ENCODE data around the gene CD93. TPM values are rescaled to one million over a fixed set of nuclear protein-coding genes. Genes with fewer than 3 reads are reported as not detected.

Gene CD93
- total and polyA plus RNA-seq, 2 donors from 2014 or later: 9.9 to 104 TPM

DNA sequence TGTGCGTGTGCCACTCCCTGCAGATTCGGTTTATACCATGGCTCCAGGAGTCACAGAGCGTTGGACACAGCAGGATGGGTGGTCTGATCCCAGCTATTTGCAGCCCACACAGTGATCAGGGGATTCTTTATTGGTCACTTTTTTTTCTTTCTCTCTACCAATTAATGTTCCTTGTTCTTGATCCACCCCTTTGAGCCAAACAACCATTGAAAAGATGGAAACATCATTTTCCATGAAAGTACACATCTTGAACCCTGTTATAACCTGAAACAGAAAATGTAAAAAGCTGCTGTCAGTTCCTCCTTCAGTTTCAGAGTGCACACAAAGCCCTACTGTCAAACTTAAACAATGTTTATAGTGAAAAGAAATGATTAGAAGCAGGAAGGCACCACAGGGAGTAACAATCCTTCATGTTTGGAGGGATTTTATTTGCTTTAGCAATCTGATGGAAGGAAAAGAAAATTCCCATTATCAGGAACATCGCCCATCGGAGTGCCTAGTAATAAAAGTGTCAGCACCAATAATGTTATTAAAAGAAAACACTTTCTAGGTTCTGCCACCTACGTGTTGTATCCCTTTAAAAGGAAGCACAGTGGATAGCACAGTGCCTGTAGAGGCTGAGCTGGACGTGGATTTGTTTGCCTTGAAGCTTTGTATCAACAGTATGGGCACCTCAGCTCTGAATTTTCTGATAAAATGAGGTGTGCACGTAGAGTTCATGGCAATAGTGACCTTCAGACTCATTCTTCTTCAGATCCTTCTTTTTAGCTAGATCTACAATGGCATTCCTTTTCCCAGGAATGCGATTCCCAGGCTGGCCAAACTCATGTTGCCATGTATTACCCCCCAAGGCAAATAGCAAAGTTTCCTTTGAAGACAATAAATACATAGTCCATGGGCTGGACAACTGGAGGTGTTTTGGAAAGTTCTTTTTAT is 20.6 kb downstream of the CD93 start:
- DNase-seq (no peak), FAIRE-seq (no peak)
- Histone ChIP-seq H3K27me3 (ENCODE audit: control insufficient read depth, insufficient read depth, low read length) (no peaks in the 10 kb centered on the region), H3K4me1 (ENCODE audit: control insufficient read depth in 2 of 3, insufficient read depth in 2 of 3, low read depth in 1 of 3, low read length in 3 of 3) (peaks cover 0 to 4% (median 0%) of the 10 kb centered on the region in 3 donors), H3K9me3 (ENCODE audit: control insufficient read depth in 2 of 3, insufficient read depth in 1 of 3, low read length in 3 of 3) (no peaks in the 10 kb centered on the region), H3K9ac (ENCODE audit: low read length in 3 of 3) (no peak overlapping the region), H3K27ac (ENCODE audit: low read depth in 2 of 2, low read length in 2 of 2) (no peak overlapping the region), H3K4me3 (ENCODE audit: low read length in 3 of 3) (no peak overlapping the region), H3K36me3 (ENCODE audit: control insufficient read depth in 2 of 3, insufficient read depth in 3 of 3, low read length in 3 of 3) (no peaks in the 10 kb centered on the region)
- intact Hi-C loops (cut with DNase I): no loop called here
- no peak for TF ChIP-seq CTCF (IDR thresholded peaks at IDR 0.05; ENCODE audit: borderline replicate concordance, extremely low read depth, insufficient read depth)

- intact Hi-C loops (cut with DNase I): no loop called here
- Histone ChIP-seq H3K4me1 (ENCODE audit: control insufficient read depth in 2 of 3, insufficient read depth in 2 of 3, low read depth in 1 of 3, low read length in 3 of 3) (peaks cover 0 to 4% (median 0%) of the 10 kb centered on the region in 3 donors), H3K36me3 (ENCODE audit: control insufficient read depth in 2 of 3, insufficient read depth in 3 of 3, low read length in 3 of 3) (no peaks in the 10 kb centered on the region), H3K4me3 (ENCODE audit: low read length in 3 of 3) (no peak overlapping the region), H3K9me3 (ENCODE audit: control insufficient read depth in 2 of 3, insufficient read depth in 1 of 3, low read length in 3 of 3) (no peaks in the 10 kb centered on the region), H3K27me3 (ENCODE audit: control insufficient read depth, insufficient read depth, low read length) (no peaks in the 10 kb centered on the region), H3K27ac (ENCODE audit: low read depth in 2 of 2, low read length in 2 of 2) (no peak overlapping the region), H3K9ac (ENCODE audit: low read length in 3 of 3) (no peak overlapping the region)
- FAIRE-seq: no peak
- DNase-seq: no peak
- no peak for TF ChIP-seq CTCF (IDR thresholded peaks at IDR 0.05; ENCODE audit: borderline replicate concordance, extremely low read depth, insufficient read depth)
These were observed 22.5 kb downstream of the CD93 start for GRCh38 chr20:23063581-23063980.

- H3K27ac ChIP-seq (ENCODE audit: low read depth in 2 of 2, low read length in 2 of 2): no peak overlapping the region
- TF ChIP-seq CTCF (IDR thresholded peaks at IDR 0.05; ENCODE audit: borderline replicate concordance, extremely low read depth, insufficient read depth): no peak
- H3K36me3 ChIP-seq (ENCODE audit: control insufficient read depth in 2 of 3, insufficient read depth in 3 of 3, low read length in 3 of 3): no peaks in the 10 kb centered on the region
- no peaks in the 10 kb centered on the region for H3K9me3 ChIP-seq (ENCODE audit: control insufficient read depth in 2 of 3, insufficient read depth in 1 of 3, low read length in 3 of 3)
- FAIRE-seq (no peak), DNase-seq (no peak)
- no peaks in the 10 kb centered on the region for H3K27me3 ChIP-seq (ENCODE audit: control insufficient read depth, insufficient read depth, low read length)
- intact Hi-C loops (cut with DNase I): no loop called here
- no peak overlapping the region for H3K9ac ChIP-seq (ENCODE audit: low read length in 3 of 3)
- H3K4me3 ChIP-seq (ENCODE audit: low read length in 3 of 3): no peak overlapping the region
- peaks cover 0 to 4% (median 0%) of the 10 kb centered on the region in 3 donors for H3K4me1 ChIP-seq (ENCODE audit: control insufficient read depth in 2 of 3, insufficient read depth in 2 of 3, low read depth in 1 of 3, low read length in 3 of 3)
These were observed 23.0 kb downstream of the CD93 start for GRCh38 chr20:23063168-23063567.
